NCI-H526 (cell line): ENCODE measurements around the gene ZNF862.

ENCODE experiments used
- DNase-seq, 2 experiments: peaks; one replicate each; lab custom pipeline; 2025; lab: John Stamatoyannopoulos, UW

Gene ZNF862

GRCh38 chr7:149866139-149866778, 28.1 kb downstream of the ZNF862 start:
- no peak for DNase-seq

GRCh38 chr7:149866779-149867447, 28.7 kb downstream of the ZNF862 start:
- DNase-seq: peak; percentile 55 to 73

GRCh38 chr7:149867762-149868622, 29.8 kb downstream of the ZNF862 start:
- peak in 1 of 2 experiments; percentile 29 for DNase-seq

GRCh38 chr7:149868623-149869290, 30.6 kb downstream of the ZNF862 start:
- no peak for DNase-seq

- no peak for DNase-seq
These were observed 31.1 kb downstream of the ZNF862 start for GRCh38 chr7:149869291-149869650.

- DNase-seq: no peak
These were observed 31.7 kb downstream of the ZNF862 start for GRCh38 chr7:149869867-149870266.

GRCh38 chr7:149870274-149870673, 32.1 kb downstream of the ZNF862 start:
- no peak for DNase-seq

GRCh38 chr7:149870701-149871483, 32.7 kb downstream of the ZNF862 start:
- DNase-seq: peak in 1 of 2 experiments; percentile 69

- peak; percentile 97 to 98 for DNase-seq
These were observed 33.4 kb downstream of the ZNF862 start for GRCh38 chr7:149871576-149871975.

- peak; percentile 87 to 92 for DNase-seq
These were observed 34.4 kb downstream of the ZNF862 start for GRCh38 chr7:149872419-149873073.

GRCh38 chr7:149873074-149873969, 35.1 kb downstream of the ZNF862 start, which contains the start of gene ATP6V0E2:
TSS of gene ATP6V0E2 (plus strand) at chr7:149873969. CDS start at chr7:149874066, 97 bp downstream.
- DNase-seq: peak; percentile 95 to 99

GRCh38 chr7:149873970-149874643, 35.9 kb downstream of the ZNF862 start:
- DNase-seq: peak in 1 of 2 experiments; percentile 47

- no peak for DNase-seq
These were observed 36.5 kb downstream of the ZNF862 start for GRCh38 chr7:149874644-149875028.

GRCh38 chr7:149875396-149875795, 37.2 kb downstream of the ZNF862 start:
- no peak for DNase-seq

- no peak for DNase-seq
These were observed 39.8 kb downstream of the ZNF862 start for GRCh38 chr7:149877890-149878522.

GRCh38 chr7:149878523-149878921, 40.3 kb downstream of the ZNF862 start:
- DNase-seq: no peak

- DNase-seq: no peak
These were observed 41.1 kb downstream of the ZNF862 start for GRCh38 chr7:149879271-149879743.
